H9 (cell line): ENCODE data around the gene YPEL3. TPM values are rescaled to one million over a fixed set of nuclear protein-coding genes. Genes with fewer than 3 reads are reported as not detected.

Source experiments
- DNase-seq: peaks from one replicate; pipeline ENCODE4 v3.0.0-alpha.2; 2017
- H2AFZ ChIP-seq: one replicate; pipeline ENCODE4 v1.6.1; 2013; ENCODE audit warnings: mild to moderate bottlenecking, low read length, control low read depth, moderate library complexity
- H2AK5ac ChIP-seq: 2 replicates; pipeline ENCODE4 v1.6.1; 2013; ENCODE audit warnings: low read length, control low read depth, mixed read lengths; ENCODE audit not compliant: insufficient read length
- H2BK120ac ChIP-seq: one replicate; pipeline ENCODE4 v1.6.1; 2013; ENCODE audit warnings: low read depth, mild to moderate bottlenecking, low read length, control low read depth, inconsistent platforms; ENCODE audit not compliant: poor library complexity, severe bottlenecking
- H2BK12ac ChIP-seq: 2 replicates; pipeline ENCODE4 v1.6.1; 2013; ENCODE audit warnings: low read length, control low read depth, mixed read lengths, low read depth; ENCODE audit not compliant: insufficient read length
- H2BK15ac ChIP-seq: 2 replicates; pipeline ENCODE4 v1.6.1; 2013; ENCODE audit warnings: low read depth, low read length, control low read depth
- H2BK20ac ChIP-seq: one replicate; pipeline ENCODE4 v1.6.1; 2013; ENCODE audit warnings: low read depth, mild to moderate bottlenecking, low read length, control low read depth, inconsistent platforms; ENCODE audit not compliant: poor library complexity, severe bottlenecking
- H2BK5ac ChIP-seq: 2 replicates; pipeline ENCODE4 v1.6.1; 2013; ENCODE audit warnings: low read length, control low read depth, mixed read lengths; ENCODE audit not compliant: insufficient read length
- H3K14ac ChIP-seq: 2 replicates; pipeline ENCODE4 v1.6.1; 2013; ENCODE audit warnings: low read length, control low read depth; ENCODE audit not compliant: insufficient read depth
- H3K18ac ChIP-seq: 2 replicates; pipeline ENCODE4 v1.6.1; 2013; ENCODE audit warnings: low read depth, mild to moderate bottlenecking, mixed read lengths, low read length, control low read depth; ENCODE audit not compliant: insufficient read length
- H3K23ac ChIP-seq: 2 replicates; pipeline ENCODE4 v1.6.1; 2013; ENCODE audit warnings: low read length, control low read depth, mixed read lengths, low read depth; ENCODE audit not compliant: insufficient read length
- H3K23me2 ChIP-seq: 2 replicates; pipeline ENCODE4 v1.6.1; 2013; ENCODE audit warnings: low read depth, mild to moderate bottlenecking, mixed read lengths, low read length, control low read depth; ENCODE audit not compliant: insufficient read length, poor library complexity, severe bottlenecking
- H3K27ac ChIP-seq: 2 replicates; pipeline ENCODE4 v1.5.1; 2013; ENCODE audit warnings: low read length, control low read depth, mixed read lengths, low read depth; ENCODE audit not compliant: insufficient read length
- H3K27me3 ChIP-seq: 2 replicates; pipeline ENCODE4 v1.6.1; 2013; ENCODE audit warnings: low read length, control low read depth, inconsistent platforms; ENCODE audit not compliant: insufficient read depth
- H3K4ac ChIP-seq: 2 replicates; pipeline ENCODE4 v1.6.1; 2013; ENCODE audit warnings: low read depth, mild to moderate bottlenecking, control low read depth, inconsistent platforms, low read length, moderate library complexity
- H3K4me1 ChIP-seq: 2 replicates; pipeline ENCODE4 v1.6.1; 2013; ENCODE audit warnings: low read length, control low read depth, inconsistent platforms; ENCODE audit not compliant: insufficient read depth
- H3K4me2 ChIP-seq: 2 replicates; pipeline ENCODE4 v1.6.1; 2013; ENCODE audit warnings: low read length, control low read depth, mixed read lengths; ENCODE audit not compliant: insufficient read length, insufficient read depth
- H3K56ac ChIP-seq: 2 replicates; pipeline ENCODE4 v1.6.1; 2013; ENCODE audit warnings: low read depth, mild to moderate bottlenecking, mixed read lengths, low read length, control low read depth; ENCODE audit not compliant: insufficient read length
- H3K79me1 ChIP-seq: 2 replicates; pipeline ENCODE4 v1.6.1; 2013; ENCODE audit warnings: low read depth, mild to moderate bottlenecking, moderate library complexity, low read length, control low read depth, inconsistent platforms; ENCODE audit not compliant: insufficient read depth, poor library complexity, severe bottlenecking
- H3K79me2 ChIP-seq: 2 replicates; pipeline ENCODE4 v1.6.1; 2013; ENCODE audit warnings: low read length, control low read depth, inconsistent platforms; ENCODE audit not compliant: insufficient read depth
- H3K9ac ChIP-seq: 2 replicates; pipeline ENCODE4 v1.6.1; 2013; ENCODE audit warnings: low read length, control low read depth, mixed read lengths; ENCODE audit not compliant: insufficient read length; ENCODE audit errors: extremely low read depth
- H3K9me3 ChIP-seq: one replicate; pipeline ENCODE4 v1.6.1; 2013; ENCODE audit warnings: low read depth, low read length, inconsistent platforms; ENCODE audit not compliant: control insufficient read depth
- H3T11ph ChIP-seq: one replicate; pipeline ENCODE4 v1.6.1; 2013; ENCODE audit warnings: mild to moderate bottlenecking, low read length, control low read depth, inconsistent platforms
- H4K20me1 ChIP-seq: one replicate; pipeline ENCODE4 v1.6.1; 2013; ENCODE audit not compliant: control insufficient read depth, insufficient read length, insufficient read depth
- H4K5ac ChIP-seq: 2 replicates; pipeline ENCODE4 v1.6.1; 2013; ENCODE audit warnings: low read depth, mild to moderate bottlenecking, mixed read lengths, low read length, control low read depth; ENCODE audit not compliant: insufficient read length
- H4K8ac ChIP-seq: replicated peaks from 2 replicates; pipeline ENCODE4 v1.6.1; 2013; ENCODE audit warnings: low read length, control low read depth, mixed read lengths, low read depth; ENCODE audit not compliant: insufficient read length
- H4K91ac ChIP-seq: 2 replicates; pipeline ENCODE4 v1.6.1; 2013; ENCODE audit warnings: low read depth, mild to moderate bottlenecking, moderate library complexity, mixed read lengths, low read length, control low read depth; ENCODE audit not compliant: insufficient read length
- H3K27ac Mint-ChIP-seq, 3 experiments: 2 replicates in 2 of 3; 3 replicates in 1 of 3; pipeline ENCODE4 v1.8.0; 2020 to 2021; ENCODE audit warnings: mixed read lengths in 3 of 3, mild to moderate bottlenecking in 1 of 3, moderate library complexity in 1 of 3
- H3K27me3 Mint-ChIP-seq: 2 replicates; pipeline ENCODE4 v1.8.0; 2021; ENCODE audit warnings: low read depth, mild to moderate bottlenecking, moderate library complexity, mixed read lengths
- H3K36me3 Mint-ChIP-seq, 3 experiments: 2 replicates in 2 of 3; 3 replicates in 1 of 3; pipeline ENCODE4 v1.8.0; 2020 to 2021; ENCODE audit warnings: low read depth in 3 of 3, mixed read lengths in 3 of 3; ENCODE audit not compliant: insufficient read depth in 1 of 3
- H3K4me1 Mint-ChIP-seq, 2 experiments: 2 replicates each; pipeline ENCODE4 v1.8.0; 2020; ENCODE audit warnings: mixed read lengths in 2 of 2
- H3K4me3 Mint-ChIP-seq, 2 experiments: 2 replicates in 1 of 2; 3 replicates in 1 of 2; pipeline ENCODE4 v1.8.0; 2020 to 2021; ENCODE audit warnings: mild to moderate bottlenecking in 2 of 2, mixed read lengths in 2 of 2, moderate library complexity in 1 of 2
- H3K9me3 Mint-ChIP-seq, 2 experiments: 2 replicates in 1 of 2; 3 replicates in 1 of 2; pipeline ENCODE4 v1.8.0; 2020; ENCODE audit warnings: mild to moderate bottlenecking in 2 of 2, mixed read lengths in 2 of 2, moderate library complexity in 1 of 2
- CTCF ChIP-seq: fragments of 200-600 bp; sonication (generic); conservative IDR thresholded peaks from 3 replicates; pipeline ENCODE4 v1.8.0; 2021; ENCODE audit warnings: antibody characterized with exemption, mild to moderate bottlenecking
- WGBS: extraction: QIAGEN DNeasy Blood & Tissue Kit; methylation state at CpG from one replicate; pipeline ENCODE4 v1.1.7; 2013; ENCODE audit warnings: missing lambda C conversion rate, low lambda C conversion rate, mixed read lengths; ENCODE audit not compliant: insufficient read length; ENCODE audit errors: extremely low coverage; 5-methylcytosine and 5-hydroxymethylcytosine counted together
- total RNA-seq: library from RNA; stranded (reverse); gene quantifications from 2 replicates; pipeline ENCODE4 v1.2.1, GENCODE V29; 2021

The YPEL3 gene
- total RNA-seq, 1 experiment from 2014 or later = 27.5 TPM

- Mint-ChIP-seq H3K36me3 (peaks cover 23 to 33% (median 25%) of the 10 kb centered on the region in 3 experiments), H3K9me3 (no peaks in the 10 kb centered on the region; a peak in 1 of 5 replicates), H3K4me1 (peaks cover 25 to 39% of the 10 kb centered on the region in 2 experiments), H3K27ac (peak overlapping the region; percentile 95 to 96 (median 95)), H3K4me3 (peak overlapping the region; percentile 88 to 94), H3K27me3 (no peaks in the 10 kb centered on the region)
- no peak overlapping the region for H4K91ac ChIP-seq
- peak overlapping the region; percentile 89 for H3K4me2 ChIP-seq
- H3K79me1 ChIP-seq = peaks cover 7% of the 10 kb centered on the region
- peaks cover 17% of the 10 kb centered on the region for H3K23me2 ChIP-seq
- H3K4ac ChIP-seq = no peak overlapping the region
- peak overlapping the region; percentile 75 for H3K9ac ChIP-seq
- no peak overlapping the region for H3T11ph ChIP-seq
- H3K27me3 ChIP-seq = no peaks in the 10 kb centered on the region
- H2BK15ac ChIP-seq = no peak overlapping the region
- no peak overlapping the region for H3K18ac ChIP-seq
- no peaks in the 10 kb centered on the region for H4K20me1 ChIP-seq
- H2AFZ ChIP-seq = no peak overlapping the region
- H3K4me1 ChIP-seq = no peaks in the 10 kb centered on the region; the same call in 1 of the 2 replicates
- H3K79me2 ChIP-seq = peaks cover 12% of the 10 kb centered on the region; the same call in 1 of the 2 replicates
- H4K5ac ChIP-seq = no peak overlapping the region
- H2BK20ac ChIP-seq = no peak overlapping the region
- no peak overlapping the region for H2AK5ac ChIP-seq
- H2BK12ac ChIP-seq = no peak overlapping the region
- H2BK5ac ChIP-seq = no peak overlapping the region
- H3K14ac ChIP-seq = no peak overlapping the region
- peak; percentile 77 for DNase-seq
- H3K9me3 ChIP-seq = no peaks in the 10 kb centered on the region
- WGBS = no CpG with 5 or more reads among the region's 27 CpGs
- H3K23ac ChIP-seq = no peak overlapping the region
- H3K27ac ChIP-seq = no peak overlapping the region
- H2BK120ac ChIP-seq = no peak overlapping the region
- no peak overlapping the region for H3K56ac ChIP-seq
- no peak overlapping the region for H4K8ac ChIP-seq
- TF ChIP-seq CTCF = peak; percentile 34; the same call in 2 of the 3 replicates
Measured at GRCh38 chr16:30063893-30064728, 31.9 kb downstream of the YPEL3 start.
